ENCODE measurements around the gene HNRNPA1. TPM values are rescaled to one million over a fixed set of nuclear protein-coding genes. Genes with fewer than 3 reads are reported as not detected.

The HNRNPA1 gene
- total and polyA plus RNA-seq, 9 of the 15 experiments (the other 6 are each of a cell fraction or from before 2014, with no cell fraction given) = 1,166 to 2,703 (median 1,815) TPM

- TF ChIP-seq SIN3A (IDR thresholded peaks at IDR 0.05; ENCODE audit: borderline replicate concordance in 2 of 2, control insufficient read depth in 1 of 2, low read depth in 2 of 2, low read length in 2 of 2) (peak in 1 of 2 experiments; percentile 56; a peak in 1 of 4 replicates), SMARCA4 (IDR thresholded peaks at IDR 0.05) (0 out of 2 replicates have a peak, but pooled peaks have one; percentile 25), POLR2A (conservative IDR thresholded peaks at IDR 0.05) (0 out of 2 replicates have a peak, but pooled peaks have one; percentile 27)
Measured at GRCh38 chr12:54298904-54299303, 18.4 kb downstream of the HNRNPA1 start (continued).

GRCh38 chr12:54299515-54300224 lies 19.1 kb downstream of the HNRNPA1 start:
- FAIRE-seq = no peak
- Histone ChIP-seq H3K4me1 (replicated peaks in 1 of 2; ENCODE audit: control insufficient read depth in 2 of 2, insufficient read depth in 2 of 2, low read length in 2 of 2) (peaks cover 19 to 32% of the 10 kb centered on the region in 2 experiments; a peak in 4 of 5 replicates), H3K9ac (ENCODE audit: insufficient read depth in 1 of 2, low read depth in 2 of 2, low read length in 2 of 2) (peak overlapping the region; percentile 92 to 93), H3K27me3 (ENCODE audit: control insufficient read depth in 2 of 2, insufficient read depth in 2 of 2, low read length in 2 of 2) (no peaks in the 10 kb centered on the region; a peak in 1 of 5 replicates), H3K4me3 (peak overlapping the region; percentile 78), H3K36me3 (ENCODE audit: control insufficient read depth, insufficient read depth, low read length) (peaks cover 47% of the 10 kb centered on the region), H3K9me1 (ENCODE audit: control insufficient read depth, insufficient read depth, low read length) (no peaks in the 10 kb centered on the region), H3K9me3 (replicated peaks; ENCODE audit: control insufficient read depth, insufficient read depth, low read depth, low read length) (no peaks in the 10 kb centered on the region), H2AFZ (ENCODE audit: low read depth, low read length) (no peak overlapping the region), H3K27ac (ENCODE audit: extremely low read depth, low read depth, low read length) (peak overlapping the region; percentile 88), H3K4me2 (ENCODE audit: insufficient read depth, low read length) (peak overlapping the region; percentile 100), H3K79me2 (ENCODE audit: control insufficient read depth, insufficient read depth, low read length) (peaks cover 96% of the 10 kb centered on the region), H4K20me1 (replicated peaks; ENCODE audit: control insufficient read depth, insufficient read depth, low read length) (peaks cover 3% of the 10 kb centered on the region; the same call in 1 of the 2 replicates)
- 1% methylated on average over 8 of the region's 8 CpGs for WGBS (ENCODE audit: insufficient coverage, low coverage, missing lambda C conversion rate)
- ChIA-PET CTCF (ENCODE audit: low intra/inter-chr PET ratio) (no interaction called here), POLR2A (interaction anchor here (0.5 to 4.1 kb wide), 13 partner anchors 8 to 1184 kb away, joined by 3 to 19 read pairs (median 5); partner anchors contain the start of genes CBX5, COPZ1 and HNRNPA1)
- intact Hi-C loops (cut with micrococcal nuclease) (loop anchor here (10.0 kb wide), 1 partner anchor 285 kb away; no protein-coding TSS in a partner anchor), in situ Hi-C loops (cut with MboI) (loop anchor here (10.0 kb wide), 1 partner anchor 65 kb away; the partner anchor contains the start of gene GPR84)
- no TSS peak for BruUV-seq (replicated peaks)
- ATAC-seq = no peak
- DNase-seq (ENCODE audit: extremely low read depth in 1 of 4, low spot score in 3 of 4) = no peak
- 0 out of 2 replicates have a peak, but pooled peaks have one; percentile 21 for TF ChIP-seq CEBPB (tag; IDR thresholded peaks at IDR 0.05)
- 0 out of 2 replicates have a peak, but pooled peaks have one; percentile 27 for TF ChIP-seq PTBP1 (IDR thresholded peaks at IDR 0.05; ENCODE audit: low read depth, low read length)
- no peak for TF ChIP-seq EWSR1 (IDR thresholded peaks at IDR 0.05; ENCODE audit: borderline replicate concordance, low read depth, partially characterized antibody)
- no peak for TF ChIP-seq SMARCE1 (IDR thresholded peaks at IDR 0.05)
- TF ChIP-seq ZNF280B (CRISPR knock-in tag; IDR thresholded peaks at IDR 0.05) = no peak
- 0 out of 2 replicates have a peak, but pooled peaks have one; percentile 56 for TF ChIP-seq ELF2 (CRISPR knock-in tag; IDR thresholded peaks at IDR 0.05)
- peak; percentile 32 for TF ChIP-seq KDM5B (IDR thresholded peaks at IDR 0.05; ENCODE audit: insufficient replicate concordance, low read depth, low read length)
- no peak for TF ChIP-seq ZNF398 (CRISPR knock-in tag; IDR thresholded peaks at IDR 0.05)
- TF ChIP-seq STAG1 (CRISPR knock-in tag; IDR thresholded peaks at IDR 0.05; ENCODE audit: borderline replicate concordance) = no peak
- TF ChIP-seq ATF6 (CRISPR knock-in tag; IDR thresholded peaks at IDR 0.05) = 0 out of 2 replicates have a peak, but pooled peaks have one; percentile 31
- peak; percentile 53; the same call in 1 of the 2 replicates for TF ChIP-seq ZNF263 (CRISPR knock-in tag; IDR thresholded peaks at IDR 0.05; ENCODE audit: borderline replicate concordance)

Measured in K562 (cell line).